GM19023 (cell line): ENCODE measurements around the gene ZNF24.

Source experiments
- ATAC-seq: cut with Tn5 transposase; IDR thresholded peaks from one replicate; pipeline ENCODE4 v1.9.1; 2021; ENCODE audit warnings: mild to moderate bottlenecking, moderate library complexity; ENCODE audit not compliant: unreplicated experiment

The ZNF24 gene

GRCh38 chr18:35355140-35355618 is 11.0 kb upstream of the ZNF24 start:
- ATAC-seq = peak; percentile 98

GRCh38 chr18:35352778-35353177 is 8.6 kb upstream of the ZNF24 start:
- no peak for ATAC-seq

GRCh38 chr18:35352283-35352682 is 8.1 kb upstream of the ZNF24 start:
- ATAC-seq = no peak

GRCh38 chr18:35348001-35348400 is 3.8 kb upstream of the ZNF24 start:
- ATAC-seq = no peak

GRCh38 chr18:35345950-35346349 is 1.7 kb upstream of the ZNF24 start:
- no peak for ATAC-seq

- ATAC-seq = no peak
These were observed 1.3 kb upstream of the ZNF24 start for GRCh38 chr18:35345460-35345921.

- ATAC-seq = no peak
These were observed 678 bp upstream of the ZNF24 start for GRCh38 chr18:35344736-35345459.

GRCh38 chr18:35343488-35343935 is 708 bp downstream of the ZNF24 start:
- ATAC-seq = no peak

GRCh38 chr18:35337286-35337685 is 6.9 kb downstream of the ZNF24 start:
- ATAC-seq = no peak

- no peak for ATAC-seq
These were observed 8.4 kb downstream of the ZNF24 start for GRCh38 chr18:35335866-35336265.

- no peak for ATAC-seq
These were observed 9.4 kb downstream of the ZNF24 start for GRCh38 chr18:35334821-35335220.

GRCh38 chr18:35334212-35334611 is 10.0 kb downstream of the ZNF24 start:
- no peak for ATAC-seq

- ATAC-seq = no peak
These were observed 12.7 kb downstream of the ZNF24 start for GRCh38 chr18:35331367-35332087.

GRCh38 chr18:35328868-35329267 is 15.4 kb downstream of the ZNF24 start:
- no peak for ATAC-seq

- ATAC-seq = no peak
These were observed 17.4 kb downstream of the ZNF24 start for GRCh38 chr18:35326695-35327387.

- ATAC-seq = no peak
These were observed 19.1 kb downstream of the ZNF24 start for GRCh38 chr18:35324926-35325655.

GRCh38 chr18:35322486-35323458 is 21.4 kb downstream of the ZNF24 start:
- no peak for ATAC-seq

GRCh38 chr18:35311496-35311895 is 32.7 kb downstream of the ZNF24 start:
- no peak for ATAC-seq

- no peak for ATAC-seq
These were observed 37.5 kb downstream of the ZNF24 start for GRCh38 chr18:35306588-35307250.
